Endothelial cell (in vitro differentiated cells): ENCODE data around the gene PXDN. TPM values are rescaled to one million over a fixed set of nuclear protein-coding genes. Genes with fewer than 3 reads are reported as not detected.

Source experiments
- DNase-seq: peaks from one replicate; pipeline ENCODE4 v3.0.0; 2021; ENCODE audit warnings: low spot score
- H3K27ac Mint-ChIP-seq: one replicate; pipeline ENCODE4 v1.8.0; 2021; ENCODE audit warnings: mixed read lengths, inconsistent platforms; ENCODE audit not compliant: unreplicated experiment
- H3K27me3 Mint-ChIP-seq: one replicate; pipeline ENCODE4 v1.8.0; 2021; ENCODE audit warnings: mild to moderate bottlenecking, moderate library complexity, mixed read lengths, inconsistent platforms; ENCODE audit not compliant: unreplicated experiment
- H3K36me3 Mint-ChIP-seq: one replicate; pipeline ENCODE4 v1.8.0; 2021; ENCODE audit warnings: mild to moderate bottlenecking, low read depth, mixed read lengths, inconsistent platforms; ENCODE audit not compliant: unreplicated experiment
- H3K4me1 Mint-ChIP-seq: one replicate; pipeline ENCODE4 v1.8.0; 2021; ENCODE audit warnings: mild to moderate bottlenecking, mixed read lengths, inconsistent platforms; ENCODE audit not compliant: unreplicated experiment
- H3K4me3 Mint-ChIP-seq: one replicate; pipeline ENCODE4 v1.8.0; 2021; ENCODE audit warnings: mild to moderate bottlenecking, mixed read lengths, inconsistent platforms; ENCODE audit not compliant: unreplicated experiment
- H3K9me3 Mint-ChIP-seq: one replicate; pipeline ENCODE4 v1.8.0; 2021; ENCODE audit warnings: mixed read lengths, inconsistent platforms; ENCODE audit not compliant: unreplicated experiment
- total RNA-seq: library from RNA; stranded (reverse); fragmentation: NEBNext Ultra II Directional; extraction: Animal tissue kit (Norgen Biotek cat#: 25700); gene quantifications from one replicate; pipeline ENCODE4 v1.2.1, GENCODE V29; 2021; ENCODE audit not compliant: unreplicated experiment
- TF ChIP-seq, protein P1 (sequence below): fragments of 200-600 bp; sonication (generic); IDR thresholded peaks from one replicate; pipeline ENCODE4 v1.5.0; 2021; ENCODE audit warnings: antibody characterized with exemption; ENCODE audit not compliant: unreplicated experiment

PXDN gene
- total RNA-seq, 1 donor from 2014 or later = 521 TPM

DNA sequence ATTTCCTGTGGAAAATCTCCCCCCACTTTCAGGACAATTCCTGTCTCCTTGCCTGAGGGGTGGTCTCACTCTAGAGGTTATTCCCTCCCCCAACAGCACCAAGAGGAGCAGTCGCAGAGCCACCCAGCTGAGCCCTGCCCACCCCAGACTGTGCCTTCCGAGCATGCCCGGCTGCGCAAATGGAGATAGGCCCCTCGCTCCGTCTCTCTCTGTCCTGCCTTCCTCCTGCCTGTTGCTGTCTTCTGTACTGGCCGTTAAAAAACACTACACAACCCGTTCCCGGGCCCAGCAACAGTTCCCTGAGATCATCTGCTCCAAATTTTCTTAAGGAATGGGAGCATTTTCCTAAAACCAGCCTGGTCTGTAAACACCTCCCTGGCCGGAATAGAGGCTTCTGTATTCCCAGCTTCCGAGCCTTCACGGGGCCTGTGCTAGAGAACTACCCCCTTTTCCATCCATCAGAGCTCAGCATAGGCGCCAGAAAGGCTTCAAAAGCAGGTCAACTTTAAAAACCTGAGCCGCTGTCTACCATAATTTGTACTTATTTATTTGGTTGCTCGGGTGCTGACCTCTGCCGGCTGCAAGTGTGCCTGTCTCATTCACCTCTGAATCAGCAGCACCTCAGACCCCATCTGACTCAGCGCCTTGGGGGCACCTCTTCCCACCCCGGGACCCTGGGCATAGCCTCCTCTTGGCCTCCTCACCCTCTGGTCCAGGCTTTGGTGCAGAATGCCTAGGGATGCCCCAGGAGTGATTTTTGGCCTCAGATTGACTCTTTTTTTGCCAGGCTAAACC is 159.4 kb downstream of the PXDN start:
- Mint-ChIP-seq H3K4me1 (peaks cover 20% of the 10 kb centered on the region), H3K36me3 (peaks cover 12% of the 10 kb centered on the region), H3K27ac (no peak overlapping the region), H3K27me3 (peaks cover 13% of the 10 kb centered on the region), H3K4me3 (no peak overlapping the region), H3K9me3 (peaks cover 4% of the 10 kb centered on the region)
- no peak for DNase-seq
- TF ChIP-seq, protein P1, sequence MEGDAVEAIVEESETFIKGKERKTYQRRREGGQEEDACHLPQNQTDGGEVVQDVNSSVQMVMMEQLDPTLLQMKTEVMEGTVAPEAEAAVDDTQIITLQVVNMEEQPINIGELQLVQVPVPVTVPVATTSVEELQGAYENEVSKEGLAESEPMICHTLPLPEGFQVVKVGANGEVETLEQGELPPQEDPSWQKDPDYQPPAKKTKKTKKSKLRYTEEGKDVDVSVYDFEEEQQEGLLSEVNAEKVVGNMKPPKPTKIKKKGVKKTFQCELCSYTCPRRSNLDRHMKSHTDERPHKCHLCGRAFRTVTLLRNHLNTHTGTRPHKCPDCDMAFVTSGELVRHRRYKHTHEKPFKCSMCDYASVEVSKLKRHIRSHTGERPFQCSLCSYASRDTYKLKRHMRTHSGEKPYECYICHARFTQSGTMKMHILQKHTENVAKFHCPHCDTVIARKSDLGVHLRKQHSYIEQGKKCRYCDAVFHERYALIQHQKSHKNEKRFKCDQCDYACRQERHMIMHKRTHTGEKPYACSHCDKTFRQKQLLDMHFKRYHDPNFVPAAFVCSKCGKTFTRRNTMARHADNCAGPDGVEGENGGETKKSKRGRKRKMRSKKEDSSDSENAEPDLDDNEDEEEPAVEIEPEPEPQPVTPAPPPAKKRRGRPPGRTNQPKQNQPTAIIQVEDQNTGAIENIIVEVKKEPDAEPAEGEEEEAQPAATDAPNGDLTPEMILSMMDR = no peak

DNA sequence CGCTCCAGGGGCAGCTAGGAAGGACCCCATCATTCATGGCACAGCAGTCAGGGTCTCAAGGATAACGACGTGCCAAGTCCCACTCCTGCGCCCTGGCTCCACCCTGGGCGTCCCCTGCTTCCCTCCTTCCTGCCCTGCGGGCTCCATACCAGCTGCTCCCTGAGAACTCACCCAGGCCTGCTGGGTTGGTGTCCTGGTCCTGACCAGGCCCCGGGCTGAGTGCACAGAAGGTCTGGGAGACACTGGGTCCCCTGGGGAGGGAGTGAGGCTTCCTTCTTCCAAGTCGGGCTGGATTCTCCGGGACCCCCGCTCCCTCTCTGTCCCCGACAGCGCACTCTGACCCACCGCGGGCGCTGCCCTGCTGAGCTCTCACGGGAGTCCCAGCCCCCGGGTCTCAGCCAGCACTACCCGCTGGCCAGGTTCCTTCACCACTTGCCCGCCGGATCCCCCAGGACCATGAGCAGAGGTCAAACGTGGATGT is 160.2 kb downstream of the PXDN start:
- H3K36me3 Mint-ChIP-seq = peaks cover 13% of the 10 kb centered on the region
- no peak overlapping the region for H3K4me3 Mint-ChIP-seq
- peaks cover 15% of the 10 kb centered on the region for H3K4me1 Mint-ChIP-seq
- peaks cover 14% of the 10 kb centered on the region for H3K27me3 Mint-ChIP-seq
- H3K27ac Mint-ChIP-seq = no peak overlapping the region
- DNase-seq = no peak
- TF ChIP-seq, protein P1 = no peak
- H3K9me3 Mint-ChIP-seq = peaks cover 4% of the 10 kb centered on the region

DNA sequence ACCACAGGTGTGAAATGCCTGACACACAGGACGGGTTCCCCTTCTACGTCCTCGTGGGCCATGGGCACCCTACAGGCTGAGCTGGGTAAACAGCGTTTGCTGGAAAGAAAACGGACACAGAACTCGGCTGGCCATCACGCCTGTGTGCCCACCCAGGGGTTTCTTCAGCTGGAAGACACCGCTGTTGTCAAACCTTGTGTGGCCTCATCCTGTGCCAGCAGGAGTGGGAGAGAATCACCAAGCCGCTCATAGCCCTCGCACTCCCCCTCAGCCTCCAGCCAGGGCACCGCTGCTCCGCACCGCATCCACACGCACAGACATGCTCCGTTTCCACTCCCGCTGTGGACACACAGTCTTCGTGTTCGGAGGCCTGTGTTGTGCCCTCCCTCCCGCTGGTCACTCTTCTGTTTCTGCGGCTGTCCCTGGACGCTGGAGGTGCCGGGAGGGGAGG is 161.4 kb downstream of the PXDN start:
- TF ChIP-seq, protein P1 = no peak
- H3K27ac Mint-ChIP-seq = peak overlapping the region; percentile 19
- peaks cover 13% of the 10 kb centered on the region for H3K36me3 Mint-ChIP-seq

DNA sequence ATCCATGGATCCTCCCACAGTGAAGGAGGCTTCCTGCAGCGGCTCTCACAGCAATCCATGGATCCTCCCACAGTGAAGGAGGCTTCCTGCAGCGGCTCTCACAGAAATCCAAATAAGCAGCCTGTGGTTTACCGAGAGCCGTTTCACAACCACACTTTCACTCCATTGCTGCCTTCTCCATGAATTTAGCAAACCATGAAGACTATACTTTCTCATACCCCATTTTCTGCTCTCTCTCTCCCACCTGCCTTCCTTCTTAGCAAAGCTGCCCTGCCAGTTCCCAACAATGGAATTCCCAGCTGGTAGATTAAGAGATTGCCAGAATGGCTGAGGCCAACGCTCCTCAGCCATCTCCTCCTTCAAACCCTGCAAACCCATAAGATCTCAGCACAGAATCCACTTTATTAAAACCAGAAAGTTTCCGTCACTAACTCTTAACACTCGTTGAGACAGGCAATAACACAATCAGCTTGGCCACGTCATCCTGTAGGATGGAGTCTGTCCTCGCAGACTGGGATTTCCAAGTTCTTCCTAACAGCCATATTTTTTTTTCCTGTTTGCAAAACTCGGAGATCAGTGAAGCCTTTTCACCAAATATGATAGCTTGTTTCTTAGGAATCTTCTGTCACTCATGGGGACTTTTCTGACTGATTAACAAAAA is 162.2 kb downstream of the PXDN start:
- H3K4me3 Mint-ChIP-seq = peak overlapping the region; percentile 42
- peaks cover 12% of the 10 kb centered on the region for H3K27me3 Mint-ChIP-seq
- H3K27ac Mint-ChIP-seq = peak overlapping the region; percentile 53
- TF ChIP-seq, protein P1 = no peak
- H3K4me1 Mint-ChIP-seq = peaks cover 15% of the 10 kb centered on the region
- peaks cover 13% of the 10 kb centered on the region for H3K36me3 Mint-ChIP-seq
- no peak for DNase-seq
- peaks cover 4% of the 10 kb centered on the region for H3K9me3 Mint-ChIP-seq

More for the DNA sequence above, 161.4 kb downstream of the PXDN start:
- Mint-ChIP-seq H3K27me3 (peaks cover 11% of the 10 kb centered on the region), H3K4me1 (peaks cover 15% of the 10 kb centered on the region), H3K9me3 (peaks cover 4% of the 10 kb centered on the region), H3K4me3 (no peak overlapping the region)
- DNase-seq = no peak
